Activated CD8-positive, alpha-beta memory T cell treated with anti-CD3 and anti-CD28 coated beads, Interleukin-2, amount 50 U/mL, for 24 hours (primary cell): ENCODE data around the gene C20orf204.
"Not testable (repeated sequence)": the region's sequence is repeated elsewhere in the genome, so short reads cannot be mapped to it uniquely, and the experiment has no call there.

Source experiments
- DNase-seq: peaks from one replicate; pipeline ENCODE4 v3.0.0-alpha.2; 2020; ENCODE audit errors: extremely low read depth

The C20orf204 gene

GRCh38 chr20:64083378-64083803 is 47.4 kb downstream of the C20orf204 start:
- no peak for DNase-seq

GRCh38 chr20:64083804-64084684 is 48.1 kb downstream of the C20orf204 start, which contains the start of gene LKAAEAR1:
Gene LKAAEAR1 (minus strand): TSS chr20:64084398. CDS start chr20:64084219, 179 bp downstream.
- DNase-seq = no peak

DNA sequence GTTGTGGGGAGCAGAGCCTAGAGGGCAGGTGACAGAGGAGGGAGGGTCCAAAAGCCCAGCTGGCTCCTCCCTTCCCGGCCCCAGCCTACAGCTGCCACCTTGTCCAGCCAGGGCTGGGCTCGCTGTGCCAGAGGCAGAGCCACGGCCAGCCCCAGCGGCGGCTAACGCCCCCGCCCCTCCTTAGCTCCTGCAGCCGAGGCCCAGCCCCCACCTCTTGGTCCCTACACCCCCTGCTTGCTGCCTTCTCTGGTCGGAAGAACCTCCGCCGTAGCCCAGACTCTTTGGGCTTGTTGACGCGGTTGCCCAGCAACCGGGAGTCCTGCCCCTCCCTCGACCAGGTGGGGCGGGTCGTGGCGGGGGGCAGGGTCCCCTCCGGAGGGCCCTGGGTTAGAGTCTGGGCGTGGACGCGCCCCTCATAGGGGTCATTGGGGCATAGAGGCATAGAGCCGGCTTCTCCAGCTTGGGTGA is 48.7 kb downstream of the C20orf204 start:
- DNase-seq = no peak

DNA sequence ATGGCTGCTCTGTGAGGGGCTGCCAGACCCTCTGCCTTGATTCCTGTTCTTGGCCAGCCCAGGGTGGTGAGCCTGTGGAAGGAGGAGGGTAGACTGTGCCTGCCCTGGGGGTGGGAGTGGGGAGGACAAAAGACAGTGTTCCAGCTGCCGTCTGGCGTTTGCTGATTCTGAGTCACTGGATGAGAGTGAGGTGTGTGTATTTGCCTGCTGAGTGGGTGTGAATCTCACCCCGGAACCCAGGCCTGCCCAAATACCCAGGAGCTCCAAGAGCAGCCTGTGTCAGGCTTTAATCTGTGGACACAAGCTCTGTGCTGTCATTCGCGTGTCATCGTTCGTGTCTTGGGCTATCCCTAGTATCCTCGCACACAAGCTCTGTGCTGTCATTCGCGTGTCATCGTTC is 50.8 kb downstream of the C20orf204 start:
- no peak for DNase-seq

DNA sequence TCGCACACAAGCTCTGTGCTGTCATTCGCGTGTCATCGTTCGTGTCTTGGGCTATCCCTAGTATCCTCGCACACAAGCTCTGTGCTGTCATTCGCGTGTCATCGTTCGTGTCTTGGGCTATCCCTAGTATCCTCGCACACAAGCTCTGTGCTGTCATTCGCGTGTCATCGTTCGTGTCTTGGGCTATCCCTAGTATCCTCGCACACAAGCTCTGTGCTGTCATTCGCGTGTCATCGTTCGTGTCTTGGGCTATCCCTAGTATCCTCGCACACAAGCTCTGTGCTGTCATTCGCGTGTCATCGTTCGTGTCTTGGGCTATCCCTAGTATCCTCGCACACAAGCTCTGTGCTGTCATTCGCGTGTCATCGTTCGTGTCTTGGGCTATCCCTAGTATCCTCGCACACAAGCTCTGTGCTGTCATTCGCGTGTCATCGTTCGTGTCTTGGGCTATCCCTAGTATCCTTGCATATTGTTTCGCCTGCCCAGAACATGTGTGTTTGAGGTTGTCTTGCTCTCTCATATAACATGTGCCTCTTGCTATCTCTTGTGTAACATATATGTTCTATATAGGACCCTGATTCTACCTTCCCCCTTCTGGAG is 51.3 kb downstream of the C20orf204 start:
- not testable (repeated sequence) for DNase-seq

DNA sequence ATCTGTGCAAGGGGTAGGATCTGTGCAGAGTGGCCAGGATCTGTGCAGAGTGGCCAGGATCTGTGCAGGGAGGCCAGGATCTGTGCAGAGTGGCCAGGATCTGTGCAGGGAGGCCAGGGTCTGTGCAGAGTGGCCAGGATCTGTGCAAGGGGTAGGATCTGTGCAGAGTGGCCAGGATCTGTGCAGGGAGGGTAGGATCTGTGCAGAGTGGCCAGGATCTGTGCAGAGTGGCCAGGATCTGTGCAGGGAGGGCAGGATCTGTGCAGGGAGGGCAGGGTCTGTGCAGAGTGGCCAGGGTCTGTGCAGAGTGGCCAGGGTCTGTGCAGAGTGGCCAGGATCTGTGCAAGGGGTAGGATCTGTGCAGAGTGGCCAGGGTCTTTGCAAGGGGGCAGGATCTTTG is 52.6 kb downstream of the C20orf204 start:
- not testable (repeated sequence) for DNase-seq
